ENCODE measurements around the gene STRADB. TPM values are rescaled to one million over a fixed set of nuclear protein-coding genes. Genes with fewer than 3 reads are reported as not detected.
"Not testable (repeated sequence)": the region's sequence is repeated elsewhere in the genome, so short reads cannot be mapped to it uniquely, and the experiment has no call there.

The STRADB gene
- total RNA-seq, 1 donor from 2014 or later, result 14.6 TPM

DNA sequence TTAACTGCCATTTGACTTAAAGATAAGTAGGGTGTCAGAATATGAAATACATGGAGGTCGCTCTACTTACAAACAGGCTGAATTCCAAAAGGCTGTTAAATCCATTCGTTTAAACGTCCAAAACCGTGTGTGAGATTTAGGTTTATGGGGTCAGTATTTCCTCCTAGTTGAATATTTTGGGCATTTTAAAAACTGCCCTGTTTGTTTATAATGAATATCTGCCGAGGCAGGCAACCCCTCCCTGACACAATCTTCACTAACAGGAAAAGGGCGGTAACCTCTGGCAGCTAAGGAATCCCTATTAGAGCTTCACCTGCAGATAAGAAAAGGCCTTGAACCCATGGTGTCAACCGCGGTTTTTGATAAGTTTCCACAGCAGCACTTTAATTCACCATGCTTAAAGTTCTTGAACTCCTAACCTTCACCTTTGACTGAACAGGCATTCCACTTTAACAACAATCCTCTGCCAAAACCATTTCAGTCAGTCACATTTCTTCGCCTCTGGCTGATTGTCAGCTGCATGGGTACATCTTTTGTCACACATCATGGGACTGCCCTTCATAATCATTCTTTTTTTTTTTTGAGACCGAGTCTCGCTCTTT is 18.0 kb upstream of the STRADB start:
- H3K36me3 Mint-ChIP-seq (ENCODE audit: low read depth), result peaks cover 26% of the 10 kb centered on the region
- H3K4me1 Mint-ChIP-seq (ENCODE audit: low read depth), result peaks cover 41% of the 10 kb centered on the region
- H3K4me3 Mint-ChIP-seq, result no peak overlapping the region
- H3K27ac Mint-ChIP-seq, result no peak overlapping the region
- H3K9me3 Mint-ChIP-seq, result peaks cover 14% of the 10 kb centered on the region
- H3K27me3 Mint-ChIP-seq (ENCODE audit: insufficient read depth), result no peaks in the 10 kb centered on the region
- no peak for DNase-seq (ENCODE audit: low spot score)
- intact Hi-C loops (cut with micrococcal nuclease), result loop anchor here (2.0 kb wide), 2 partner anchors 13 to 19 kb away; no protein-coding TSS in a partner anchor

DNA sequence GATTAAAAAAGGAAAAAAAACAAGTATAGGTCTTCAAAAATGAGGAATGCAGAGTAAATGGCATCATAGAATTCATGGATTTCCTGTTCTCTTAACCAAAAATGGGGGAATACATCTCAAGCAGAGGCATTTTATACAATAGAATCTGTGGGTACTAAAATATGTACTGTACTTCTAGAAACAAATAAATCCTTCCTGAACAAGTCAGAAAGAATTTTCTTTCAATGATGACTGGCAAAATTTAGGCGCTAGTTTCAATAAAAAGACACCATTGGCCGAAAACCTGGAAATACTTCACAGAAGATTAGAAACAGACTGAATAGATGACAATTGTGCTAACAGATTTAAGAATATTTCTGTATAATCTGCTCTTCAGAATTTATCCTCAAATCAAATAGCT is 15.4 kb upstream of the STRADB start:
- Mint-ChIP-seq H3K27me3 (ENCODE audit: insufficient read depth) (no peaks in the 10 kb centered on the region), H3K9me3 (peaks cover 3% of the 10 kb centered on the region), H3K36me3 (ENCODE audit: low read depth) (peaks cover 13% of the 10 kb centered on the region), H3K27ac (no peak overlapping the region), H3K4me3 (no peak overlapping the region), H3K4me1 (ENCODE audit: low read depth) (peaks cover 37% of the 10 kb centered on the region)
- DNase-seq (ENCODE audit: low spot score), result no peak
- intact Hi-C loops (cut with micrococcal nuclease), result no loop called here

DNA sequence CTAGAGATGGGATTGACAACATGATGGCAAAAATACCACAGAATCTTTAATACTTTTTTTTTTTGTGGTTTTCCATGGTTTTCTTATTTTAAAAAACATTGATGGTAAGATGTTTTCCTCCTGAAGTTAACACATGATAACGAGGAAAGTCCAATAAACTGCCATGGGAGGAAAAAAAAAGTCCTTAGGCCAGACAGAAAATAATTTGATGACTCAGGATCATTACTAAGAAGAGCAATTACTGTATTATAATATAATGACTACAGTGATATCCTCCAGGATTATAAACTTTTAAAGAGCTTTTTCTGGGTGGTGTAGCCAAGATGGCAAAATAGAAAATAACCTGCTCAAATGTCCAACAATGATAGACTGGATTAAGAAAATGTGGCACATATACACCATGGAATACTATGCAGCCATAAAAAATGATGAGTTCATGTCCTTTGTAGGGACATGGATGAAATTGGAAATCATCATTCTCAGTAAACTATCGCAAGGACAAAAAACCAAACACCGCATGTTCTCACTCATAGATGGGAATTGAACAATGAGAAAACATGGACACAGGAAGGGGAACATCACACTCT is 12.1 kb upstream of the STRADB start:
- H3K27ac Mint-ChIP-seq; H3K27me3 Mint-ChIP-seq (ENCODE audit: insufficient read depth); H3K4me1 Mint-ChIP-seq (ENCODE audit: low read depth); intact Hi-C loops (cut with micrococcal nuclease); DNase-seq (ENCODE audit: low spot score); H3K4me3 Mint-ChIP-seq; H3K9me3 Mint-ChIP-seq: not testable (repeated sequence)
- peaks cover 12% of the 10 kb centered on the region for H3K36me3 Mint-ChIP-seq (ENCODE audit: low read depth)

DNA sequence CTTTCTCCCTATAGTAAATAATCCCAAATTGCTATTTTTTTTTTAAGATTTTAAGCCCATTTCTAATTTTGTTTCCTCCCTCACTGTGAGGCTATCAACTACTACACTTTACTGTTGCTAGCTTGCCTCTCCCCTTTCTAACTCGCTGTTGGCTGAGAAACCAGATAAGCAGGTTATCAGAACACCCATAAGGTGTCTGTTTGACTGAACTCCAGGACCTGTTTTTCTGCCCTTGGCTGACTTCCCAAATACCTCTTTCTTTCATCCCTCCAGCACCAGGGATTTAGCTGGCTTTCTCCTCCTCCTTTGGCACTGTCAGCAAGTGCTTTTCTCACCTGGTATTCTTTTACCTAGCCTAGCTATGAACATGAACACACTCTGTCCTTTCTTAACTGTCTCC is 11.4 kb upstream of the STRADB start:
- Mint-ChIP-seq H3K27me3 (ENCODE audit: insufficient read depth) (no peaks in the 10 kb centered on the region), H3K4me3 (no peak overlapping the region), H3K9me3 (peaks cover 3% of the 10 kb centered on the region), H3K27ac (no peak overlapping the region), H3K36me3 (ENCODE audit: low read depth) (peaks cover 12% of the 10 kb centered on the region), H3K4me1 (ENCODE audit: low read depth) (peaks cover 11% of the 10 kb centered on the region)
- no peak for DNase-seq (ENCODE audit: low spot score)
- intact Hi-C loops (cut with micrococcal nuclease), result no loop called here

DNA sequence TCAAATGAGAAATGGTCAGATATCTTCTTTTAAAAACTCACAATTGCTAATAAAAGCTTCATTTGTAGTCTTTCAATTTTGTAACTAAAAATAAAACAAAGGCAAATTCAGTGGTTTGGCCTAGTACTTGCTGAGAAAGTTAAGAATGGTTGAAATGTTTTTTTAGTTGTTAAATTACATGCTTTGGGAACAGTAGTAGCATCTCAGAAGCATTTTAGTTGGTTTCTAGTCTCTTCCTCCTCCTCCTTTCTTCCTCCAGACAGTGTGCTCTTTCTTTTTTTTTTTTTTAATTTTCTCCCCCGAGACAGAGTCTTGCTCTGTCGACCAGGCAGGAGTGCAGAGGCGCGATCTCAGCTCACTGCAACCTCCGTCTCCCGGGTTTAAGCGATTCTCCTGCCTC is 10.1 kb upstream of the STRADB start:
- H3K27me3 Mint-ChIP-seq (ENCODE audit: insufficient read depth), result no peaks in the 10 kb centered on the region
- intact Hi-C loops (cut with micrococcal nuclease), result no loop called here
- H3K4me1 Mint-ChIP-seq (ENCODE audit: low read depth), result peaks cover 23% of the 10 kb centered on the region
- no peak overlapping the region for H3K4me3 Mint-ChIP-seq
- H3K36me3 Mint-ChIP-seq (ENCODE audit: low read depth), result peaks cover 17% of the 10 kb centered on the region
- peaks cover 3% of the 10 kb centered on the region for H3K9me3 Mint-ChIP-seq
- DNase-seq (ENCODE audit: low spot score), result no peak
- no peak overlapping the region for H3K27ac Mint-ChIP-seq

DNA sequence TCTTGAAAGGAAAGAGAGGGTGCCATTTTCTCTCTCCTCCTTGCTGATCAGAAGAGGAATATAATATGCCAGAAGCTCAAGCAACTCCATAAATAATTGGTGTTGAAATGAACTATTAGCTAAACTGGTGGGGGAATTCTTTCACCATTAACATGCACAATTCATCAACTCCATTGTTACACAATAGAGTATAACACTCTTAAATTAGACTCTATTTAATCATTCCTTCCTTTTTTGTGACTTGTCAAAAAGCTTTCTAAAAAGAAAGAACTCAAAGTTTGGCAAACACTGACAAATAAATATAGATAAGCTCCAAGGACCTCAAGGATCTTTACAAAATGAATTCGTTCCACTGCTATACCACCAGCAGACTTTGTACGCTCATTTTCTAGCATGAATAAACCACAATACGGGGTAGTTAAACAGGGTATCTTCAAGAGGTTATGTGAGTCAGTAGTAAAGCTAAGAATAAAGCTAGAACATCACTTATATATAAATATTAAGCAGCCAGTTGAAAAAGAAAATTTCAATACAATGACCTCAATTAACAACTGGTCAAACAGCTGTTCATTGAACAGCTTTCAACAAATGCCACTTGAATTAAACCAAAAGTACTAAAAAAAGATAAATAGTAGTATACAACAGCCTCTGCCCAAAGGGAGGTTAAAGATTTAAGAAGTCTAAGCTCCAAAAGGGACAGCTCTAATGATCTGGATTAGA is 6.6 kb upstream of the STRADB start:
- peaks cover 47% of the 10 kb centered on the region for H3K4me1 Mint-ChIP-seq (ENCODE audit: low read depth)
- H3K9me3 Mint-ChIP-seq, result peaks cover 3% of the 10 kb centered on the region
- intact Hi-C loops (cut with micrococcal nuclease), result loop anchor here (5.0 kb wide), 1 partner anchor 328 kb away; the partner anchor contains the start of gene CFLAR
- DNase-seq (ENCODE audit: low spot score), result no peak
- H3K27me3 Mint-ChIP-seq (ENCODE audit: insufficient read depth), result no peaks in the 10 kb centered on the region
- no peak overlapping the region for H3K4me3 Mint-ChIP-seq
- no peak overlapping the region for H3K27ac Mint-ChIP-seq
- H3K36me3 Mint-ChIP-seq (ENCODE audit: low read depth), result peaks cover 21% of the 10 kb centered on the region

DNA sequence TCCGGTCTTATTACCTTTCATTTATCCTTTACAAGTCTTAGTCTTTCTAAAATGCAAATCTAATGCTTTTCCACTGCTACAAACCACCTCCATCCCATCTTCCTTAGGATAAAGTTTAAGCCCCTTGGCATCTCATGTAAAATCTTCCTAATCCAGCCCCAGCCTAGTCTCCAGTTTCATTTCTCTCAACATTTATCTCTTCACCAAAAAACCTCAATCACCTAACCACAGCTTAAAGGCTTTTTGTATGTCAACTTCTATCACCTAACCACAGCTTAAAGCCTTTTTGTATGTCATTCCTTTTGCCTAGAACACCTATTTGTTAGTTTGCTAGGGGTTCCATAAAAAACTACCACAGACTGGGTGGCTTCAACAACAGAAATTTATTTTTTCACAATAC is 4.5 kb upstream of the STRADB start:
- DNase-seq (ENCODE audit: low spot score), result no peak
- intact Hi-C loops (cut with micrococcal nuclease), result loop anchor here (2.0 to 5.0 kb wide), 2 partner anchors 14 to 330 kb away; partner anchors contain the start of gene CFLAR

DNA sequence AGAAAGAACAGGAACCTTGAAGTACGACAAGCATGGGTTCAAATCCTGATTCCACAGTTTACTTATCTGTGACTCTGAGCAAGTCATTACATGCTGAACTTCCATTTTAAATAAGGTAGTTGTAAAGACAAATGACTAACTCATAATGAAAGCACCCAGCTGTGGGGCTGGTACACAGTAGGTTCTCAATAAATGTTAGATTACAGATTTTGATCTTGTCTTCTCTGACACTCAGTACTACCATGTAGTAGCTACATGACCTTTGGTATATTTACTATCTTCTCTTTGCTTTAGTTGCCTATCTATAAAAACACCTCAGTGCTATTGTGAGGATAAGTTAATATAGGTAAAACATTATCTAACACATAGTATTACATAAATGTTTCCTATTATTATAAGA is 3.5 kb upstream of the STRADB start:
- H3K4me1 Mint-ChIP-seq (ENCODE audit: low read depth), result peaks cover 60% of the 10 kb centered on the region
- intact Hi-C loops (cut with micrococcal nuclease), result loop anchor here (5.0 kb wide), 1 partner anchor 331 kb away; the partner anchor contains the start of gene CFLAR

More for the DNA sequence above, 4.5 kb upstream of the STRADB start:
- H3K9me3 Mint-ChIP-seq, result no peaks in the 10 kb centered on the region
- peaks cover 56% of the 10 kb centered on the region for H3K4me1 Mint-ChIP-seq (ENCODE audit: low read depth)
- peak overlapping the region; percentile 29 for H3K27ac Mint-ChIP-seq
- H3K36me3 Mint-ChIP-seq (ENCODE audit: low read depth), result peaks cover 15% of the 10 kb centered on the region
- peak overlapping the region; percentile 62 for H3K4me3 Mint-ChIP-seq
- H3K27me3 Mint-ChIP-seq (ENCODE audit: insufficient read depth), result no peaks in the 10 kb centered on the region

DNA sequence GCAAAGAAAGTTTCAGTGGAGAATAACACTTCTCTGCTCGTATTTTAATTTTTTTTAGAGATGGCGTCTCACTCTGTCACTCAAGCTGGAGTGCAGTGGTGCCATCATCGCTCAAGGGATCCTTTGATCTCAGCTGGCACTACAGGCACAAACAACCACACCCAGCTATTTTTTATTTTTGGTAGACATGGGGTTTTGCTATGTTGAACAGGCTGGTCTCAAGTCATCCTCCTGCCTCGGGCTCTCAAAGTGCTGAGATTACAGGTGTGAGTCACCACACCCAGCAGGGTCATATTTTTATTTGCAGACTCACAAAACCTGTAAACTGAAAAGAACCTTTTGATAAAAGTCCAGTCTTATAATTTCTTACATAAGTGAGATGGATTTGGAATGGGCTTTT is 2.8 kb upstream of the STRADB start:
- peaks cover 3% of the 10 kb centered on the region for H3K27me3 Mint-ChIP-seq (ENCODE audit: insufficient read depth)
- peak overlapping the region; percentile 65 for H3K4me3 Mint-ChIP-seq
- peaks cover 15% of the 10 kb centered on the region for H3K36me3 Mint-ChIP-seq (ENCODE audit: low read depth)
- H3K9me3 Mint-ChIP-seq, result no peaks in the 10 kb centered on the region
- H3K4me1 Mint-ChIP-seq (ENCODE audit: low read depth), result peaks cover 60% of the 10 kb centered on the region
- peak overlapping the region; percentile 13 for H3K27ac Mint-ChIP-seq
- intact Hi-C loops (cut with micrococcal nuclease), result loop anchor here (5.0 kb wide), 1 partner anchor 331 kb away; the partner anchor contains the start of gene CFLAR
- no peak for DNase-seq (ENCODE audit: low spot score)

More for the DNA sequence above, 3.5 kb upstream of the STRADB start:
- DNase-seq (ENCODE audit: low spot score), result no peak
- peak overlapping the region; percentile 72 for H3K27ac Mint-ChIP-seq
- no peaks in the 10 kb centered on the region for H3K9me3 Mint-ChIP-seq
- H3K36me3 Mint-ChIP-seq (ENCODE audit: low read depth), result peaks cover 15% of the 10 kb centered on the region
- peak overlapping the region; percentile 76 for H3K4me3 Mint-ChIP-seq
- no peaks in the 10 kb centered on the region for H3K27me3 Mint-ChIP-seq (ENCODE audit: insufficient read depth)

DNA sequence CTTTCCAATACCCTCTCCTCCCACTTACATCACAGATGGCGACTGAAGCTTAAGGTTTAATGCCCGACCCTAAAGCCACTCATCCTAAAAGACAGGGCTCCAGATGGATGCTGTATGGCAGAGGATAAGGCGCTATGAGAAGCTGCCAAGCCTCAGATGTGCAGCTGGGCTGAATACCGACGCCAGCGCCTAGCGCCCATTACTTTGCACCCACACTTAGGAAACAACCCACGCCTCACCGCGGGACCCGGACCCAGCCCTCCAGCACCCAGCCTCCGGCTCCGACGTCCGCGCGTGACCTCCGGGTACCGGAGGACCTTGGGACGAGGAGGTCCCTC is 617 bp upstream of the STRADB start:
- H3K27ac Mint-ChIP-seq, result peak overlapping the region; percentile 93
- peak overlapping the region; percentile 94 for H3K4me3 Mint-ChIP-seq
- no peak for DNase-seq (ENCODE audit: low spot score)
- peaks cover 48% of the 10 kb centered on the region for H3K4me1 Mint-ChIP-seq (ENCODE audit: low read depth)
- intact Hi-C loops (cut with micrococcal nuclease), result loop anchor here (1.0 to 5.0 kb wide), 16 partner anchors 19 to 1460 kb away; partner anchors contain the start of genes BZW1, CASP10, FZD7 and HYCC2
- H3K27me3 Mint-ChIP-seq (ENCODE audit: insufficient read depth), result peaks cover 12% of the 10 kb centered on the region
- H3K36me3 Mint-ChIP-seq (ENCODE audit: low read depth), result peaks cover 16% of the 10 kb centered on the region
- H3K9me3 Mint-ChIP-seq, result no peaks in the 10 kb centered on the region

DNA sequence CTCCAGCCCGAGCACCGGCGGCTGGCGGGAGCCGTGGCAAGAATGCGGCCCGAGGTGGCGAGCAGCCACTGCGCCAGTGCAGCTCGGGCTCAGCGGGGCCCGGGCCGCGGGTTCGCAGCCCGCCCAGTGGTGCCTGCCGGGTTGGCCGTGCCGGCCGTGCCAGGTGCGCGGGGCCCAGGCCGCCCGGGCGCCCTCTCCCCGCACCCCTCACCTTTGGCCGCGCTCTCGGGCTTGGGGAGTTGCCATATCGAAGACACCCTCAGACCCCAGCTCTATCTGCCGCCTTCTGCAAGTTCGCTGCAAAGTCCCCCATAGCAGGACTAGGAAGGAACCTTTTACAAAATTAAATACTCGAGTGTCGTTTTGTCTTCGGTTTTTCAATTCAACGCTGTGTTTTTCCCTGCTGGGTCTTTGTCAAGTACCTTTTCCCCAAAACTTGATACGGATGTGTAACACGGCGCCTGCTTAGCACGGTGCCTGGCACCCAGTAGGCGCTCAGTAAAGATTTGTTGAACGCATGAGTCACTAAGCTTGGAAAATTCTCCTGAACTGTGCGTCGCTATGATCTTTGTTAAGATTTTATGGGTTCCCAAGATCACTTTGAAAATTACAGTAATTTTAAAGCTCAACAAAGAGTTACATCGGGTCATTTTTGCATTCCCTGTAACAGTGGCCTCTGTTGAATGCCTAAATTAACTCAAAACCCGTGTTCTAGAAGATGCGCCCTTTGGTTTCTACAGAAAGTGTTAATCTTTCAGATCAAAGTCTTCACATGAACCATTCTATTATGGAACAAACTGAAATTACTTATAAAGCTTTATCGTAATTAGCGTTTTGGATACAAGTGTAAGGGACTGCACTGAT is 750 bp downstream of the STRADB start:
- H3K4me1 Mint-ChIP-seq (ENCODE audit: low read depth), result peaks cover 35% of the 10 kb centered on the region
- no peak for DNase-seq (ENCODE audit: low spot score)
- peaks cover 12% of the 10 kb centered on the region for H3K27me3 Mint-ChIP-seq (ENCODE audit: insufficient read depth)
- peak overlapping the region; percentile 88 for H3K4me3 Mint-ChIP-seq
- H3K36me3 Mint-ChIP-seq (ENCODE audit: low read depth), result peaks cover 9% of the 10 kb centered on the region
- H3K27ac Mint-ChIP-seq, result peak overlapping the region; percentile 40
- no peaks in the 10 kb centered on the region for H3K9me3 Mint-ChIP-seq
- intact Hi-C loops (cut with micrococcal nuclease), result loop anchor here (5.0 kb wide), 2 partner anchors 380 to 580 kb away; partner anchors contain the start of genes FZD7, HYCC2 and NDUFB3

DNA sequence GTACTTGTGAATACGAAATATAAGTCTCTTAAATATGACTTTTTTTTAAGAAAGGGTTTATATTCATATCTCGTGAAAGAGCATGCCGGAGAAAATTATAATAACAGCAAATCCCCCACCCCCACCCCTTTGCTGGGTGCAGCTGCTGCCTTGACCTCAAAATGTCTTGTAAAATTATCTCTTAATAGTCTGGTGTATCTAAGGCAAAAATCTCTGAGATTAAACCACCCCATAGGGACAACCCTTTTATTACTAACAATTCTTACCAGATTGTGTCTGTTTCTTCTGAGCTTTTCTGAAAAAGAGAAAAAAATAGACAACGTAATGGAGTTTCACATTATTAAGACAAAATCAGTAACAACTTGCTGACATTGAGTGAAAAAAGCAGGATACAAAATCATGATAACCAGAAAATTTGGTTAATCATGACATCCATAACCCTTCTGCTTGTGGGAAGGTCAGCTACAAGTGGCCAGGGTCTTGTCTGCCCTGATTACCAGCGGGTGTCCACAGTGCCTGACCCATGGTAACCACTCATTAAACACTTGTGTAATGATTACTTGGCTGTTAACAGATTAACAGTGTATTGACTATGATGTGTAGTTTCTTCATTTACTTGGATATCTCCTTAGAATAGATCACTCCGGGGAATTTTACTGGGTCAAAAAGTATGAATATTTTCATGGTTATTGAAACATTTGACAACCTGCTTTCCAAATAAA is 1.5 kb downstream of the STRADB start:
- DNase-seq (ENCODE audit: low spot score), result no peak
- intact Hi-C loops (cut with micrococcal nuclease), result loop anchor here (5.0 kb wide), 2 partner anchors 381 to 579 kb away; partner anchors contain the start of genes FZD7, HYCC2 and NDUFB3
- H3K27me3 Mint-ChIP-seq (ENCODE audit: insufficient read depth), result peaks cover 12% of the 10 kb centered on the region
- no peaks in the 10 kb centered on the region for H3K9me3 Mint-ChIP-seq
- H3K36me3 Mint-ChIP-seq (ENCODE audit: low read depth), result peaks cover 9% of the 10 kb centered on the region
- H3K4me1 Mint-ChIP-seq (ENCODE audit: low read depth), result peaks cover 27% of the 10 kb centered on the region
- no peak overlapping the region for H3K27ac Mint-ChIP-seq
- peak overlapping the region; percentile 88 for H3K4me3 Mint-ChIP-seq
